HepG2 (cell line): ENCODE data around the gene PLLP. TPM values are rescaled to one million over a fixed set of nuclear protein-coding genes. Genes with fewer than 3 reads are reported as not detected.

Source experiments
- ATAD3A ChIP-seq: sonication (generic); formaldehyde crosslinking; IDR thresholded peaks from 2 replicates; pipeline ENCODE4 v1.4.0; 2020; ENCODE audit warnings: missing genetic modification reagents
- CHD4 ChIP-seq: fragments of 200-600 bp; sonication (generic); IDR thresholded peaks from 2 replicates; pipeline ENCODE4 v1.7.0; 2017; ENCODE audit warnings: mild to moderate bottlenecking, low read length, borderline replicate concordance
- EEA1 ChIP-seq: sonication (generic); formaldehyde crosslinking; IDR thresholded peaks from 2 replicates; pipeline ENCODE4 v1.5.1; 2020; ENCODE audit warnings: mild to moderate bottlenecking, missing genetic modification reagents, borderline replicate concordance
- FOSL2 ChIP-seq: sonication (generic); formaldehyde crosslinking; IDR thresholded peaks from 2 replicates; pipeline ENCODE4 v1.4.0; 2020; ENCODE audit warnings: missing genetic modification reagents
- FOXA1 ChIP-seq, 2 experiments: fragments of 450-650 bp in 1 of 2; sonication (generic) in 1 of 2; formaldehyde crosslinking in 1 of 2; IDR thresholded peaks; 2 replicates each; pipeline versions ENCODE4 v1.4.0 to v1.6.1; 2016 to 2020; ENCODE audit warnings: missing genetic modification reagents in 1 of 2
- GFI1 ChIP-seq: sonication (generic); formaldehyde crosslinking; IDR thresholded peaks from 2 replicates; pipeline ENCODE4 v1.5.0; 2020; ENCODE audit warnings: missing genetic modification reagents, mild to moderate bottlenecking, borderline replicate concordance
- KLF15 ChIP-seq: sonication (generic); formaldehyde crosslinking; IDR thresholded peaks from 2 replicates; pipeline ENCODE4 v1.8.1; 2023; ENCODE audit warnings: borderline replicate concordance, mild to moderate bottlenecking, inconsistent platforms, missing genetic modification reagents, mixed read lengths
- MTF1 ChIP-seq: sonication (generic); formaldehyde crosslinking; IDR thresholded peaks from 2 replicates; pipeline ENCODE4 v1.5.0; 2020; ENCODE audit warnings: missing genetic modification reagents
- PHF20 ChIP-seq: sonication (generic); formaldehyde crosslinking; IDR thresholded peaks from 2 replicates; pipeline ENCODE4 v1.5.0; 2020; ENCODE audit warnings: mild to moderate bottlenecking, missing genetic modification reagents
- SALL1 ChIP-seq: sonication (generic); formaldehyde crosslinking; IDR thresholded peaks from 2 replicates; pipeline ENCODE4 v1.8.0; 2022; ENCODE audit warnings: mild to moderate bottlenecking, missing genetic modification reagents
- ZNF138 ChIP-seq: sonication (generic); formaldehyde crosslinking; IDR thresholded peaks from 2 replicates; pipeline ENCODE4 v1.5.0; 2020; ENCODE audit warnings: mild to moderate bottlenecking, low read depth, missing genetic modification reagents
- polyA plus RNA-seq, 8 experiments: library from polyadenylated mRNA; depleted of rRNA in 3 of 8; stranded (reverse) in 7 of 8; unstranded in 1 of 8; fragments of >200 nt; fragmentation: Illumina TruSeq in 4 of 8; extraction: Trizol in 4 of 8; gene quantifications; 2 replicates each; pipeline versions ENCODE4 v1.2.1 to v1.2.3, GENCODE V29; 2011 to 2016; ENCODE audit warnings: low read depth in 4 of 8, missing spikeins in 1 of 8, mixed read lengths in 1 of 8; ENCODE audit not compliant: insufficient read depth in 1 of 8
- total RNA-seq, 5 experiments: library from RNA; depleted of rRNA; stranded (reverse); fragments of >200 nt; fragmentation: Illumina TruSeq; extraction: Trizol; gene quantifications; 2 replicates each; pipeline ENCODE4 v1.2.3, GENCODE V29; 2016; ENCODE audit warnings: low read depth in 1 of 5
- TF ChIP-seq, protein P1 (sequence below): sonication (generic); formaldehyde crosslinking; conservative IDR thresholded peaks from 2 replicates; pipeline ENCODE4 v1.4.0; 2020; ENCODE audit warnings: missing genetic modification reagents
- TF ChIP-seq, protein P2 (sequence below): sonication (generic); formaldehyde crosslinking; IDR thresholded peaks from 2 replicates; pipeline ENCODE4 v1.5.0; 2020; ENCODE audit warnings: mild to moderate bottlenecking, missing genetic modification reagents, moderate library complexity
- TF ChIP-seq, protein P3 (sequence below): sonication (generic); formaldehyde crosslinking; IDR thresholded peaks from 2 replicates; pipeline ENCODE4 v1.5.1; 2020; ENCODE audit warnings: missing genetic modification reagents, mild to moderate bottlenecking, borderline replicate concordance
- TF ChIP-seq, protein P4 (sequence below): sonication (generic); formaldehyde crosslinking; IDR thresholded peaks from 2 replicates; pipeline ENCODE4 v1.8.1; 2023; ENCODE audit warnings: mild to moderate bottlenecking, missing genetic modification reagents
- TF ChIP-seq, protein P5 (sequence below): sonication (generic); formaldehyde crosslinking; IDR thresholded peaks from 2 replicates; pipeline ENCODE4 v1.4.0; 2020; ENCODE audit warnings: mild to moderate bottlenecking, missing genetic modification reagents

Gene PLLP
- total and polyA plus RNA-seq, 2 of the 13 experiments (the other 11 are each of a cell fraction or from before 2014, with no cell fraction given), result 60.6 to 127 TPM

DNA sequence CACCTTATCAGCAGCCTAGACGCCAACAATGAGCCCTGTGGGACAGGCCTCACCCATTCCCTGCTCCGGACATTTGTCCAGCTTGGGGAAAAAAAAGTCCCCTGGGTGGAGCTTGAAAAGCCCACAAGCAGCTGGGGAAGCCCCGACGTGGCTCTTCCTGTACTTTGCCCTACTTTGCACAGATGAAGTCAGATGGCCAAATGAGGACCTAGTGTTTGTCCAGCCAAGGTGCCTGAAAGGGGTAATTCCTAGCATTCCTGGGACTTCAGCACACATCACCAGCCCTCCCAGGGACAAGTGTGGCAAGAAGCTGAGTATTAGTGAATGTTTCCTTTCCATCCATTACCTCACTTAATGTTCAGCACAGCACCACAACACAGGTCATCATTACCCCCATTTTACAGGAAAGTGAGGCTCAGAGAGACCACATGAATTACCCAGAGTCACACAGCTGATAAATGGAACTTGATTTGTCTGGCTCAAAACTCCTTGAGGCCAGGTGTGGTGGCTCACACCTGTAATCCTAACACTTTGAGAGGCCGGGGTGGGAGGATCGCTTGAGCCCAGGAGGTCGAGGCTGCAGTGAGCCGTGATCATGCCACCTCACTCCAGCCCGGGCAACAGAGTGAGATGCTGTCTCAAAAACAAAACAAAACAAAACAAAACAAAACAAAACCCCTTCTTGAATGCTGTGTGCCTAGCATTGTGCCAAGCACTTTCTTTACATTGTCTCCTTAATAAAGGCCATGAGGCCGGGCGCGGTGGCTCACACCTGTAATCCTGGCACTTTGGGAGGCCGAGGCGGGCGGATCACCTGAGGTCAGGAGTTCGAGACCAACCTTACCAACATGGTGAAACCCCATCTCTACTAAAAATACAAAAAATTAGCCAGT, 19.9 kb upstream of the PLLP start (continued):
- TF ChIP-seq GFI1 (CRISPR knock-in tag) (peak; percentile 51), ATAD3A (CRISPR knock-in tag) (no peak), CHD4 (peak; percentile 98), EEA1 (no peak), MTF1 (CRISPR knock-in tag) (no peak), FOSL2 (CRISPR knock-in tag) (peak; percentile 69), SALL1 (peak; percentile 91), ZNF138 (CRISPR knock-in tag) (0 out of 2 replicates have a peak, but pooled peaks have one; percentile 23), KLF15 (no peak), FOXA1 (IDR thresholded peaks at IDR 0.05) (no peak), FOXA1 (CRISPR knock-in tag; IDR thresholded peaks at IDR 0.05) (peak; percentile 65), PHF20 (CRISPR knock-in tag) (no peak)
- TF ChIP-seq, protein P1, sequence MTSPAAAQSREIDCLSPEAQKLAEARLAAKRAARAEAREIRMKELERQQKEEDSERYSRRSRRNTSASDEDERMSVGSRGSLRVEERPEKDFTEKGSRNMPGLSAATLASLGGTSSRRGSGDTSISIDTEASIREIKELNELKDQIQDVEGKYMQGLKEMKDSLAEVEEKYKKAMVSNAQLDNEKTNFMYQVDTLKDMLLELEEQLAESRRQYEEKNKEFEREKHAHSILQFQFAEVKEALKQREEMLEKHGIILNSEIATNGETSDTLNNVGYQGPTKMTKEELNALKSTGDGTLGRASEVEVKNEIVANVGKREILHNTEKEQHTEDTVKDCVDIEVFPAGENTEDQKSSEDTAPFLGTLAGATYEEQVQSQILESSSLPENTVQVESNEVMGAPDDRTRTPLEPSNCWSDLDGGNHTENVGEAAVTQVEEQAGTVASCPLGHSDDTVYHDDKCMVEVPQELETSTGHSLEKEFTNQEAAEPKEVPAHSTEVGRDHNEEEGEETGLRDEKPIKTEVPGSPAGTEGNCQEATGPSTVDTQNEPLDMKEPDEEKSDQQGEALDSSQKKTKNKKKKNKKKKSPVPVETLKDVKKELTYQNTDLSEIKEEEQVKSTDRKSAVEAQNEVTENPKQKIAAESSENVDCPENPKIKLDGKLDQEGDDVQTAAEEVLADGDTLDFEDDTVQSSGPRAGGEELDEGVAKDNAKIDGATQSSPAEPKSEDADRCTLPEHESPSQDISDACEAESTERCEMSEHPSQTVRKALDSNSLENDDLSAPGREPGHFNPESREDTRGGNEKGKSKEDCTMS (CRISPR knock-in tag), result no peak
- TF ChIP-seq, protein P2, sequence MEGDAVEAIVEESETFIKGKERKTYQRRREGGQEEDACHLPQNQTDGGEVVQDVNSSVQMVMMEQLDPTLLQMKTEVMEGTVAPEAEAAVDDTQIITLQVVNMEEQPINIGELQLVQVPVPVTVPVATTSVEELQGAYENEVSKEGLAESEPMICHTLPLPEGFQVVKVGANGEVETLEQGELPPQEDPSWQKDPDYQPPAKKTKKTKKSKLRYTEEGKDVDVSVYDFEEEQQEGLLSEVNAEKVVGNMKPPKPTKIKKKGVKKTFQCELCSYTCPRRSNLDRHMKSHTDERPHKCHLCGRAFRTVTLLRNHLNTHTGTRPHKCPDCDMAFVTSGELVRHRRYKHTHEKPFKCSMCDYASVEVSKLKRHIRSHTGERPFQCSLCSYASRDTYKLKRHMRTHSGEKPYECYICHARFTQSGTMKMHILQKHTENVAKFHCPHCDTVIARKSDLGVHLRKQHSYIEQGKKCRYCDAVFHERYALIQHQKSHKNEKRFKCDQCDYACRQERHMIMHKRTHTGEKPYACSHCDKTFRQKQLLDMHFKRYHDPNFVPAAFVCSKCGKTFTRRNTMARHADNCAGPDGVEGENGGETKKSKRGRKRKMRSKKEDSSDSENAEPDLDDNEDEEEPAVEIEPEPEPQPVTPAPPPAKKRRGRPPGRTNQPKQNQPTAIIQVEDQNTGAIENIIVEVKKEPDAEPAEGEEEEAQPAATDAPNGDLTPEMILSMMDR (CRISPR knock-in tag), result peak; percentile 26; the same call in 1 of the 2 replicates
- TF ChIP-seq, protein P3, sequence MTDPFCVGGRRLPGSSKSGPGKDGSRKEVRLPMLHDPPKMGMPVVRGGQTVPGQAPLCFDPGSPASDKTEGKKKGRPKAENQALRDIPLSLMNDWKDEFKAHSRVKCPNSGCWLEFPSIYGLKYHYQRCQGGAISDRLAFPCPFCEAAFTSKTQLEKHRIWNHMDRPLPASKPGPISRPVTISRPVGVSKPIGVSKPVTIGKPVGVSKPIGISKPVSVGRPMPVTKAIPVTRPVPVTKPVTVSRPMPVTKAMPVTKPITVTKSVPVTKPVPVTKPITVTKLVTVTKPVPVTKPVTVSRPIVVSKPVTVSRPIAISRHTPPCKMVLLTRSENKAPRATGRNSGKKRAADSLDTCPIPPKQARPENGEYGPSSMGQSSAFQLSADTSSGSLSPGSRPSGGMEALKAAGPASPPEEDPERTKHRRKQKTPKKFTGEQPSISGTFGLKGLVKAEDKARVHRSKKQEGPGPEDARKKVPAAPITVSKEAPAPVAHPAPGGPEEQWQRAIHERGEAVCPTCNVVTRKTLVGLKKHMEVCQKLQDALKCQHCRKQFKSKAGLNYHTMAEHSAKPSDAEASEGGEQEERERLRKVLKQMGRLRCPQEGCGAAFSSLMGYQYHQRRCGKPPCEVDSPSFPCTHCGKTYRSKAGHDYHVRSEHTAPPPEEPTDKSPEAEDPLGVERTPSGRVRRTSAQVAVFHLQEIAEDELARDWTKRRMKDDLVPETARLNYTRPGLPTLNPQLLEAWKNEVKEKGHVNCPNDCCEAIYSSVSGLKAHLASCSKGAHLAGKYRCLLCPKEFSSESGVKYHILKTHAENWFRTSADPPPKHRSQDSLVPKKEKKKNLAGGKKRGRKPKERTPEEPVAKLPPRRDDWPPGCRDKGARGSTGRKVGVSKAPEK (CRISPR knock-in tag), result no peak
- TF ChIP-seq, protein P4, sequence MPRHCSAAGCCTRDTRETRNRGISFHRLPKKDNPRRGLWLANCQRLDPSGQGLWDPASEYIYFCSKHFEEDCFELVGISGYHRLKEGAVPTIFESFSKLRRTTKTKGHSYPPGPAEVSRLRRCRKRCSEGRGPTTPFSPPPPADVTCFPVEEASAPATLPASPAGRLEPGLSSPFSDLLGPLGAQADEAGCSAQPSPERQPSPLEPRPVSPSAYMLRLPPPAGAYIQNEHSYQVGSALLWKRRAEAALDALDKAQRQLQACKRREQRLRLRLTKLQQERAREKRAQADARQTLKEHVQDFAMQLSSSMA (CRISPR knock-in tag), result no peak
- TF ChIP-seq, protein P5, sequence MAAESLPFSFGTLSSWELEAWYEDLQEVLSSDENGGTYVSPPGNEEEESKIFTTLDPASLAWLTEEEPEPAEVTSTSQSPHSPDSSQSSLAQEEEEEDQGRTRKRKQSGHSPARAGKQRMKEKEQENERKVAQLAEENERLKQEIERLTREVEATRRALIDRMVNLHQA (CRISPR knock-in tag), result no peak
